Right ventricle myocardium superior (tissue), 1 donor: ENCODE results near the gene AOC2. TPM values are rescaled to one million over a fixed set of nuclear protein-coding genes. Genes with fewer than 3 reads are reported as not detected.

Source experiments
- ATAC-seq: fragments of 200-7000 bp; cut with Tn5 transposase; one replicate; pipeline ENCODE4 v1.9.1; 2020; ENCODE audit warnings: mild to moderate bottlenecking; ENCODE audit not compliant: poor library complexity
- DNase-seq: peaks from one replicate; pipeline ENCODE4 v3.0.0-alpha.2; 2020
- intact Hi-C: fragments of 100-400 bp; cut with DNase I; formaldehyde crosslinking; loops from one replicate; pipeline ENCODE4 v1.11.2; 2022
- long read RNA-seq: library from polyadenylated mRNA; unstranded; transcript quantifications from one replicate; pipeline ENCODE4 v2.0.0, GENCODE V29; 2021
- total RNA-seq: library from RNA; stranded (reverse); fragmentation: NEBNext Ultra II Directional; extraction: Animal tissue kit (Norgen Biotek cat#: 25700); gene quantifications from one replicate; pipeline ENCODE4 v1.2.1, GENCODE V29; 2021
- donor health status: DM: no; HTN: yes; CAD: no; lungs with severe emphysema.

AOC2 gene, protein sequence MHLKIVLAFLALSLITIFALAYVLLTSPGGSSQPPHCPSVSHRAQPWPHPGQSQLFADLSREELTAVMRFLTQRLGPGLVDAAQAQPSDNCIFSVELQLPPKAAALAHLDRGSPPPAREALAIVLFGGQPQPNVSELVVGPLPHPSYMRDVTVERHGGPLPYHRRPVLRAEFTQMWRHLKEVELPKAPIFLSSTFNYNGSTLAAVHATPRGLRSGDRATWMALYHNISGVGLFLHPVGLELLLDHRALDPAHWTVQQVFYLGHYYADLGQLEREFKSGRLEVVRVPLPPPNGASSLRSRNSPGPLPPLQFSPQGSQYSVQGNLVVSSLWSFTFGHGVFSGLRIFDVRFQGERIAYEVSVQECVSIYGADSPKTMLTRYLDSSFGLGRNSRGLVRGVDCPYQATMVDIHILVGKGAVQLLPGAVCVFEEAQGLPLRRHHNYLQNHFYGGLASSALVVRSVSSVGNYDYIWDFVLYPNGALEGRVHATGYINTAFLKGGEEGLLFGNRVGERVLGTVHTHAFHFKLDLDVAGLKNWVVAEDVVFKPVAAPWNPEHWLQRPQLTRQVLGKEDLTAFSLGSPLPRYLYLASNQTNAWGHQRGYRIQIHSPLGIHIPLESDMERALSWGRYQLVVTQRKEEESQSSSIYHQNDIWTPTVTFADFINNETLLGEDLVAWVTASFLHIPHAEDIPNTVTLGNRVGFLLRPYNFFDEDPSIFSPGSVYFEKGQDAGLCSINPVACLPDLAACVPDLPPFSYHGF
- total RNA-seq = 0.32 TPM
- long read RNA-seq, partial matches to known transcripts = 0 of 1 reads
- long read RNA-seq, other reads (novel, unspliced or antisense) = 0 of 1 reads

DNA sequence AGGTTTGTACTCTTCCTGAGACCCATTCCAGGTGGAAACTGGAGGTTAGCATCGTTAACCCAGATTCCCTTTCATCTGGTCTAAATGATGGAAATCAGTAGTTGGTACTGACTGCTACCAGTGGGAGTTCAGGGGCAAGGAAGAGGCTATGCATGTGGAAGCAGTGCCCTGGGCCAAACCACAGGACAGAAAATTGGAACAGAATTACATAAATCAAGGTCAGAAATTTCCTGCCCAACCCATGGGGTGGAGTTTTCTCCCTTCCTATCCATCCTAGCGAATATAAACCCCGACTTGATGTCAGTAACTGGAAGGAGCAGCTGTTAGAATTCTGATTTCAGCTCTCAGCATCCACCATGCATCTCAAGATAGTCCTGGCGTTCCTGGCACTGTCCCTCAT, at the start of gene AOC2:
TSS of gene AOC2 (plus strand) at position 310 of the 400 bp plus-strand sequence. CDS start at position 357, 47 bp downstream.
- intact Hi-C loops = no loop called here
- DNase-seq = no peak

DNA sequence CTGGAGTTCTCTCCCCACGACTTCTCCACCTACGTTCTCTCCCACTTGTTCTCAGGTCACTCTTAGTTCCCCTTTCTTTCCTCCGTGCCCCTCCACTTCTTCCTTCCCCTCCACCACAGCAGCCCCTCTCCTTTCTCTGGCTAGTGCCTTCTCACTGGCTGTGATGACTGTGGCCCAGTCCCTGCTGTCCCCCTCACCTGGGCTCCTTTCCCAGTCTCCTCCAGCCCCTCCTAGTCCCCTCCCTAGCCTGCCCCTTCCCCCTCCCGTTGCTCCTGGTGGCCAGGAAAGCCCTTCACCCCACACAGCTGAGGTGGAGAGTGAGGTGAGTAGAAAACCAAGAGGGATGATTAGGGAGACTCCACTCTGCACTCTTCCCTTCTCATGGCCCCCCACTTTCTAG, 49.3 kb upstream of the AOC2 start:
- DNase-seq (no peak), ATAC-seq (no peak)
- intact Hi-C loops = no loop called here

More for the DNA sequence above, at the start of gene AOC2:
- ATAC-seq = no peak

DNA sequence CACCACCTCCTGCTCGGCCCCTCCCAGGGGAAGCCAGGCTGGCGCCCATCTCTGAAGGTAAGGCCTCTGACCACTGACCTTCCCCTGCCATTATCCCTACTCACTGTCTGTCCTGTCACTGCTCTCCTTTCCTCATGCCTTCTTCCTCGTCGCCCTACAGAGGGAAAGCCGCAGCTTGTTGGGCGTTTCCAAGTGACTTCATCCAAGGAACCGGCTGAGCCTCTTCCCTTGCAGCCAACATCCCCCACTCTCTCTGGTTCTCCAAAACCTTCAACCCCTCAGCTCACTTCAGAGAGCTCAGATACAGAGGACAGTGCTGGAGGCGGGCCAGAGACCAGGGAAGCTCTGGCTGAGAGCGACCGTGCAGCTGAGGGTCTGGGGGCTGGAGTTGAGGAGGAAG, 48.9 kb upstream of the AOC2 start:
- intact Hi-C loops = no loop called here

DNA sequence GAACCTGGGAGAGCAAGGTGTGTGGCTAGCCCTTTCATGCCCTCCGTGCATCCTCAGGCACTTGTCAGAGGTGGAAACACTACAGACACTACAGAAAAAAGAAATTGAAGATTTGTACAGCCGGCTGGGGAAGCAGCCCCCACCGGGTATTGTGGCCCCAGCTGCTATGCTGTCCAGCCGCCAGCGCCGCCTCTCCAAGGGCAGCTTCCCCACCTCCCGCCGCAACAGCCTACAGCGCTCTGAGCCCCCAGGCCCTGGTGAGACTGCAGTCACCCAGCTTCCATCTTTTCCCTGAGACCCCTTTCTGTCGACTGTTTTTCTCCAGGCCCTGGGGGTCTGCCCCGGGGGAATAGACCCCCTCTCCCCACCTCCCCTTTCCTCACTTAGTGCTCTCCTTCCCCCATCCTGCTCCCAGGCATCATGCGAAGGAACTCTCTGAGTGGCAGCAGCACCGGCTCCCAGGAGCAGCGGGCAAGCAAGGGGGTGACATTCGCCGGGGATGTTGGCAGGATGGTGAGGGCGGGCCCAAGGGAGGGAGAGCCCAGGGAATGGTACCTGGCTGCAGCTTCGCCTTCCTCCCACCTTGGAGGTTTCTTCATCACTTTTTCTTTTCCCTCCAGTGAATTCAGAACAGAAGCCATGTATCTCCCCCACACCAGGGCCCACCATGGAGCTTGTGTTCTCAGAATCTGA, 48.2 kb upstream of the AOC2 start:
- ATAC-seq (no peak), DNase-seq (no peak)
- intact Hi-C loops = no loop called here

More for the DNA sequence above, 48.9 kb upstream of the AOC2 start:
- no peak for DNase-seq
- ATAC-seq = no peak

DNA sequence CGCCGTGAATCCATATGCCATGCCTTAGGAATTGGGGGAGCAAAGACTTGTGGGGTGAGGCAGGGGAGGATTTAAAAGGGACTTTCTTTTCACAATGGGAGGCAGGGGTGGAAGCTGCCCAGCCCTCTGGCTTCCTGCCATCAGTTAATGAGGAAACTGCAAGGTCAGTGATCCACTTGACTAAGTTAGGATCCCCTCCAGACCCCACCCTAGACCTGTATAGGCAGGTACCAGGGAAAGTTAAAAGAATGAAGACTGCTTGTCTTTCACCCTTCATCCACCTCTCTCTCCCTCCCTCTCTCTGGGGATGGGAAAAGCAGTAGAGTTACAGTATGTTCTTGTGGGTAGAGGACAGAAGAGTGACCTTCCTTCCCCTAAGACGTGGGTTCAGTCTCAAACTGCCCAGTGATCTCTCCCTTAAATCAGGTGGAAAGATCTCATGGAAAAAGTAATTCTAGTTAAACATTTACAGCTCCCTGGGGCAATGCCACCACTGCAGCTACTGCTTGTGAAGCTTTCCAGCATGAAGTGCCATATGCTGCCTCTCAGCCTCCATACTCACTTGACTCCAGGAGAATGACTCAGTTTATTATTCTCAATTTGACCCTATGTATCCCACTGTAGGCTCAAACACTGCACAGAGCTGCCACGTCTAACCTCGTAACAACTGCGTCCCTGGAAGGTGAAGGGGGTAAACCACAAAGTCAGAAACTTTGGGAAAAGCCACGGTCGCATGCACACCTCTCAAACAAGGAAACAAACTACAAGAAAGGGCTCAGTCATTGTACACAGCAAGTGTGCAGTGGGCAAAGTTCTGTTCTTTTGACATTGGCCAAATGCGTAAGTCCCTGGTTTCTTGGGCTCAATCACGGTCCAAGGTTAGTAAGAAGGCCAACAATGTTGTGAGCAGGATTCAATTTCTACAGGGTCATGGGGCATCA, 47.0 kb upstream of the AOC2 start:
- ATAC-seq (no peak), DNase-seq (no peak)
- intact Hi-C loops = no loop called here

DNA sequence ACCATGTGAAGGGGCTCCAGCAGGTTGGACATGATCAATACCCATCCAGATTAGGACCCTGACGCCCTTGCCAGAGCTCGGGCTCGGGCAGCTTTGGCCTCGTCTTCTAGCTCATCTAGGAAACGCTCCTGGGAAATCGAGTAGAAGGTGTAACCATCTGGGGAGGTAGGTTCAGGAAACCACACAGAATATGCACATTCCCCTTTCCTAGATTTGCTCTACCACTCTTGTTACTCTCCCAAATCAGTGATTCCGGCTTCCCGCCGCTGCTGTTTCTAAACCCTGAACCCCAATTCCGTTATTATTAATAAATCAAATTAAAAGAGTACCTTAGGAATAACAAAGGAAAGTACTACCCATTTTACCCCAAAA, 46.4 kb upstream of the AOC2 start:
- no peak for DNase-seq
- intact Hi-C loops = no loop called here
- ATAC-seq = no peak

DNA sequence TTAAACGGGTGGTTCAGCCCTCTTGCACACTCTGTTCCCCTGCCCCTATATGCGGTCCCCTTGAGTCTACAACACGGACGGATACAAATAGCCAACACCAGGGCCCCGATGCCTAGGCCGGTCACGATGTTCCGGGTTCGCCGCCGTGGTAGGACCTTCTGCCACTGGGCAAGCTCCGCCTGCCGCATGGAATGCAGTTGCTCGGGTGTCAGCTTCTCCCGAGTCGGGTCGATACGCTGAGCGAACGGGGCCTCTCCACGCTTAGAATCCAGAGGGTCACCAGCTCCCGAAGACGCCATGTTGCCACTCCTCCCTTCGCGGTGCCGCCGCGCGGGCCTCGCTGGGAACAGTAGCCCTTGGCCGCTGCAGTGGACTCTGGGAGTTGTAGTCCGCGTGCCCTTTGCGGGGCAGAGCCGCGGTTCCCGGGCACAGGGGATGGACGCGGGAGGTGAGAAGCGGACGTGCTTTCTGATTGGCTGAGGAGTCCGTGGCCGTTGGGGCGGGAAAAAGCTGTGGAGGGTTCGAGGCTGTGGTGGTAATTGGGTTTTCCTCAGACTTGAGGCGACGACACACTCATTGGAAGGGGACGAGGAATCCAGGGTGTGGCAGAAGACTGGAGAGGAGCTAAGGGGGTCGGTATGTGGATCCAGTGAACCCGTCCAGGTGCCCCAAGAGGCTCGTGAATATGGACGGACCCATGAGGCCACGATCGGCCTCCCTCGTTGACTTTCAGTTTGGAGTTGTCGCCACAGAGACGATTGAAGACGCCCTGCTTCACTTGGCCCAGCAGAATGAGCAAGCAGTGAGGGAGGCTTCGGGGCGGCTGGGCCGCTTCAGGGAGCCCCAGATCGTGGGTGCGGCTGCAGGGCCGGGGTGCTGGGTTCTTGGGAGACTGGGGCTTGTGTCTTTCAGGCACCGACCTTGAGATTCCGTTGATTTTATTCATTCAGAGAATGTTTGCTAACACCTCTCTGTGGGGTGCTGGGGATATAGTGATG, 45.7 kb upstream of the AOC2 start, which contains the start of the genes CNTD1 and COA3:
TSS of gene CNTD1 (plus strand) at position 479 of the 998 bp plus-strand sequence. CDS start at position 686, 207 bp downstream.
TSS of gene COA3 (minus strand) at position 322 of the 998 bp plus-strand sequence. CDS start at position 299, 23 bp downstream.
- intact Hi-C loops = no loop called here
- peak; percentile 98 for ATAC-seq

DNA sequence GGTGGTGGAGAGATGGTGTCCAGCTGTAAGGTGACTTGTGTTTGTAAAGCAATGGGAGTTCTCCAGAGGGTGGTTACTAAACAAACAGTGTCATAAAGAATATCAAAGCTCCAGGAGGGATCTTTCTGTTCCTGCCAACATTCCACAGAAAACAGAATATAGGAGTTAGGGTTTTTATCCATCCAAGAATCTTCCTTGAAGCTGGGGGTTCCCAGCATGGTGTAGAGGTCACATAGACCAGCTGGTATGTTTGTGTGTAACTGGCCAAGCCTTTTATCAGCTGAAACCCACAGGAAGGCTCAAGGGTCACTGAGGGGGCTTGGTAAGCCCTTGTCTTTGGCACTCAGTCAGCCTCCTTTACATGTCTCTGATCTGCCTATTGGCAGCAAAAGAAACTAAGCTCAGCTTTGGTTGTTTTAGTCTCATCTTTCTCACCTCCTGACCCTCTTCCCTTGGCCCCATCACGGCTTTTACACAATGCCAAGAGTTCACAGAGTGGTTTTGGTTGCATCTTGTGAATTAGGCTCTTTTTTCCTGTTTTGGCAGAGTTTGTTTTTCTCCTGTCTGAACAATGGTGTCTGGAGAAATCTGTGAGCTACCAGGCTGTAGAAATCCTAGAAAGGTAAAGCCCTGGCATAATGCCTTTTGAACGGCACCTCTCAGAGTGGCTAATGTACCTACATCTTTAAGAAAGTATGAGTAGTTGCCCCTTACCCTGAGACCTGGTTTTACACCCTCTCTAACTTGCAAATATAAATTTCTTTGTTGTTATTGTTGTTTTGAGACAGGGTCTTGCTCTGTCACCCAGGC, 41.1 kb upstream of the AOC2 start:
- ATAC-seq (no peak), DNase-seq (no peak)
- intact Hi-C loops = no loop called here

More for the DNA sequence above, 45.7 kb upstream of the AOC2 start, which contains the start of the genes CNTD1 and COA3:
- DNase-seq = peak; percentile 92

DNA sequence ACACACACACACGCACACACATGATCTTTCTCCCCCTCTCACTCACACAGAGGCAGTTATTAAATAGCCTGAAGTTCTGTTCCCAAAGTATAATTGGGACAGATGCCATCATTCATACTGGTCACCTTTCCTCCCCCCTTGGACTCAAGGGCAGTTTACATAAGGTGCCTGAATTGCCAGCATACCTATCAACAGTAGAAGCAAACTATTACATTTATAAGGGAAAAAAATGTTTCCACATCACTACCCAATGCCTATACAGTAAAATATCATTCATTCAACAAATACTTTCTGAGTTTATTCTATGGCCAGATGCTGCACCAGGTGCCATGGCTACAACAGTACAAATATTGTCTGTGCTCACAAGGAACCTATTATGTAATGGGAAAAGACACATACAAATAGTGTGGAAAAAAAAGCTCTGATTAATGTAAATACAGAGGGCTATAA, 39.4 kb upstream of the AOC2 start:
- intact Hi-C loops = no loop called here
- ATAC-seq (no peak), DNase-seq (no peak)

DNA sequence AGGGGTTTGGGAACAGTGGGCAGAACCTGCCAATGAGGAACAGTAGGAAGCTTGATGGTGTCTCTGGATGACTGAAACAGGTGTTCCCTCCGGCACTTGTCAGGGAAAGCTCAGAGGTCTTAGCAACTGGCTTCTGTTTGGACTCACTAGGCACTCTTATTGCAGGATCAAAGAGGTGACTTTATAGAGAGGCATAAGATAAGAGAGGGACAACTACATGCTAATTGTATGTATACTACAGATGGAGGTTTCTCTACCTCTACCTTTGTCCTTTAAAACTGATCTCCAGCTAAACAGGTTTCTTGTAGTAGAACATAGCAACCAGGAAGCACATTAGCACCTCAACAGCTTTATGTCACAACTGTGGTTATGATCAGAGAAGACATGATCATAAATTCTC, 38.1 kb upstream of the AOC2 start:
- ATAC-seq (no peak), DNase-seq (no peak)
- intact Hi-C loops = no loop called here

DNA sequence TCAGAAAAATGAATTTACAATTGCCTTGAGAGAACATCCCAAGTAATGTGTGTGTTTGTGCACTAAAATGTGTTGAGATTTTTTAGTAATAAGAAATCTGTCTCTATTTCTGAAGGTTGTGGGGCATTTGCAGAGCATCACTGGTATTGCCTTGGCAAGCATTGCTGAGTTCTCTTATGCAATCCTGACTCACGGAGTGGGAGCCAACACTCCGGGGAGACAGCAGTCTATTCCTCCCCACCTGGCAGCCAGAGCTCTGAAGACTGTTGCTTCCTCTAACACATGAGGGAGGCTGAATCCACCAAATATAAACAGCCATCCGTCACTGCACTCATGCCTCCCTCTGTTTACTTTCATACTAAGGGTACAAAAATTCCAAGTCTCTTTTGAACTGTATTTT, 35.1 kb upstream of the AOC2 start:
- intact Hi-C loops = no loop called here
- no peak for DNase-seq
- ATAC-seq = peak; percentile 53

DNA sequence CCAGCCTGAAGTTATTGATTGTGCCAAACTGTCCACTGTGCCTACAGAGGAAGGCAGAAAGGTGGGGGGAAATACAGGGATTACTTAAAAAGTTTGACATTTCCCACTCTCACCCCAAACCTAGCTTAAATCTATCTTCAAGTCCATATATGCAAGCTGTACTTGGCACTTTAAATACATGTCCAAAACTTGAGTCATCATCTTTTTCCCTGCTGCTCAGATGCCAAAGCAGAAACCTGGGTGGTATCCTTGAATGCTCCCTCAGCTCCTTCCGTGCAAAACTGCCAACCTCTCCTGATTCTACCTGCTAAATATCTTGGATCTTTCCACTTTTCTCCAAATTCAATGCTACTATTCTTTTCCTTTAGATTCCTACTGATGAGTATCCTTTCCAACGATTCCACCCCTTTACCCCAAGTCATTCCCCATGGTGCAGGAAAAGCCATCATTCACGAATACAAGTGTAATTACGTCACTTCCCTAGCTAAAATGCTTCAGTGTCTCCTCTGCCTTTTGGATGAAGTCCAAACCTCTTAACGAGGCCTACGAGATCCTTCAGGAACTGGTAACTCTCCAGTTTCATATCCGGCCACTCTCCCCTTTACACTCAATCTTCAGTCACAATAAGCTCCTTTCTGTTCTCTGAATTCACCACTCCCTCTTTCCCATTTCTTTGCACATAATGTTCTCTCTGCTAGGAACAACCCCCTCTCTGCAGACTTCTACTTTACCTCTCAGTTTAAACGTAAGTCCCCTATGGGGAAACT, 29.6 kb upstream of the AOC2 start:
- DNase-seq (no peak), ATAC-seq (no peak)
- intact Hi-C loops = loop anchor here (10.0 kb wide), 1 partner anchor 110 kb away; no protein-coding TSS in a partner anchor

DNA sequence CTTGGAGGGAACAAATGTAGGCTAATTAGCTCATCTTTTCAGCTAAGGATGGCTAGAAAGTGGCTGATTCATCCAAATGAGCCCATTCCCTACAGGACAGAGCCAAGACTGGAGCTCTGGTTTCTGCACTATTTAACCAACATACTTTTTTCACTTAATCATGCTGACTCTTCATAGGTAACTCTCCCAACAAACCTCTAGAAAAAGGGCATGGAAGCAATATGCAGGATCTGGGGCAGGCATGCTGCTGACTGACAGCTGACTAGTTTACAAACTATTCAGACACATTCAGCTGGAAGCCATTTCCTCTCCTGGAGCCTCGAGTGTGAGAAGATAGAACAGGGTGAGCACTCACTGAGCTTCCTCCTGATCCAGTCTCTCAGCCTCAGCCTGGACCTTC, 26.5 kb upstream of the AOC2 start:
- no peak for ATAC-seq
- no peak for DNase-seq
- intact Hi-C loops = loop anchor here (10.0 kb wide), 1 partner anchor 113 kb away; no protein-coding TSS in a partner anchor

DNA sequence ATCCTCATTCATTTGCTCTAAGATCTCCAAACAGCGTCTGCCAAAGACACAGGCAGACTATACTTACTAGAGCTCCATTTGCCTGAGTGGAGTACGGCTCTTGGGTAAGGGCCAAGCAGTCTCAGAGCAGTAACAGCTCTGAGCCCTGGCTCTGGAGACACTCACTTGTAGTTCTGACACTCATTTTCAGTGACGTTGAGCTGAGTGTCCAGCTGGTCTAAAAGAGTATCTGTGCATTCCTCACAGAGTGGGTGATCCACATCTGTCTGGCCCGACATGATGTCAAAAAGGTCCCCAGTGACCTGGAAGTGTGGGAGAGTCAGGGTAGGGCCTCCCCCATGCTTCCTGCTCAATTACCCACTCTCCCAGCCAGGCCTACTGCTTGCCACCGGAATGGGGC, 26.0 kb upstream of the AOC2 start:
- DNase-seq (no peak), ATAC-seq (no peak)
- intact Hi-C loops = loop anchor here (10.0 kb wide), 1 partner anchor 114 kb away; no protein-coding TSS in a partner anchor

DNA sequence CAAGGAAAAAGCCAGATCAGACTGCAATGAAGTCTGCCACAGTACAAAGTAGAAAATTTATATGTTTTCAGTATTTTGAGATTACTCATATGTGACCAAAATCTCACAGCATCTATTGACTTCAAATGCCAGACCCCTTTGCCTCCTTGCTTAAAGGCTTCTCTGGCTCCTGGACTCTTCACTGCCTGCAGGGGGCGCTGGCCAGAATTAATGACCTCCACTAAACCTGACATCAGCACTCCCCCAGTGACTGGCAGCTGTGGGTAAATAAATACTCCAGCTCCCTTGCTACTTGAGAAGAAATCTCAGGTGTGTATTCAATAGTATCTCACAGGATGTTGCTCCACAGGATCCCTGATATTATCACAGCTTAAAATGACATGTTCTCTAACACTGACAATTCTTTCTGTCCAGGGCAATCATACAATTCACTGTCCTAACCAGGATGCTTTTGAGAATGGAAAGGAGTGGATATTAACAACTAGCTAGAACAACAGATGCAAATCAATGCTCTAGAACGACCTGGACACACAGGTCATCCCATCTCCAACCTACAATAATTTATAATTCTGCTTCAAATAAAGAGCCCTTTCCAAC, 24.3 kb upstream of the AOC2 start:
- DNase-seq = peak; percentile 70
- ATAC-seq = no peak
- intact Hi-C loops = loop anchor here (10.0 kb wide), 1 partner anchor 115 kb away; no protein-coding TSS in a partner anchor
